Panc1 (cell line): ENCODE results near the gene EMX2.

Experiments used
- CTCF ChIP-seq: fragments of 450-650 bp; IDR thresholded peaks from 2 replicates; pipeline ENCODE4 v1.5.1; 2017; ENCODE audit warnings: mild to moderate bottlenecking
- POLR2AphosphoS5 ChIP-seq: IDR thresholded peaks from 2 replicates; pipeline ENCODE4 v1.6.1; 2012; ENCODE audit warnings: mild to moderate bottlenecking, low read depth, low read length, moderate library complexity
- SIN3A ChIP-seq: IDR thresholded peaks from 2 replicates; pipeline ENCODE4 v1.6.1; 2012; ENCODE audit warnings: low read depth, mild to moderate bottlenecking, low read length, moderate library complexity, borderline replicate concordance; ENCODE audit not compliant: insufficient read depth
- TCF7L2 ChIP-seq: IDR thresholded peaks from 2 replicates; pipeline ENCODE4 v1.6.1; 2011; ENCODE audit warnings: mild to moderate bottlenecking, low read depth, low read length, inconsistent platforms
- TF ChIP-seq, protein P1 (sequence below), 2 experiments: IDR thresholded peaks; 2 replicates each; pipeline ENCODE4 v1.6.1; 2011 to 2012; ENCODE audit warnings: low read depth in 2 of 2, control low read depth in 1 of 2, low read length in 1 of 2, mild to moderate bottlenecking in 1 of 2, moderate library complexity in 1 of 2; ENCODE audit not compliant: insufficient read depth in 1 of 2

DNA sequence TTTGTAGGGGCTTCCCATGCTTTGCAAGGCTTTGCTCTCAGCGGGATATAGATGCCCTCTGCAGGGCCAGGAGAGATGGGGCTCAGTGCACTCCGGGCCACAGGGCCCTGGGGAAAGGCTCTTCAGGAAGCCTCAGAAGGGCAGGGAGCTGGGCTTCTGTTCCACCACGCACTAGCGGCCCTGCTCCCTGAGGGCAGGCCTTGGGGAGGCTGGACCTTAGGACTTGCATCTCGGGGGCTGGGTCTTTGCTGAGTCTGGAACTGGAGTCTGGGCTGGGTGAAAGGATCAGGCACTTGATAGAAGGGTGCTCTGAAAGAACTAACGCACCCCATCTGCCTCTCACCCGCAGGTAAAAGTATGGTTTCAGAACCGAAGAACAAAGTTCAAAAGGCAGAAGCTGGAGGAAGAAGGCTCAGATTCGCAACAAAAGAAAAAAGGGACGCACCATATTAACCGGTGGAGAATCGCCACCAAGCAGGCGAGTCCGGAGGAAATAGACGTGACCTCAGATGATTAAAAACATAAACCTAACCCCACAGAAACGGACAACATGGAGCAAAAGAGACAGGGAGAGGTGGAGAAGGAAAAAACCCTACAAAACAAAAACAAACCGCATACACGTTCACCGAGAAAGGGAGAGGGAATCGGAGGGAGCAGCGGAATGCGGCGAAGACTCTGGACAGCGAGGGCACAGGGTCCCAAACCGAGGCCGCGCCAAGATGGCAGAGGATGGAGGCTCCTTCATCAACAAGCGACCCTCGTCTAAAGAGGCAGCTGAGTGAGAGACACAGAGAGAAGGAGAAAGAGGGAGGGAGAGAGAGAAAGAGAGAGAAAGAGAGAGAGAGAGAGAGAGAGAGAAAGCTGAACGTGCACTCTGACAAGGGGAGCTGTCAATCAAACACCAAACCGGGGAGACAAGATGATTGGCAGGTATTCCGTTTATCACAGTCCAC, 5.4 kb downstream of the EMX2 start:
- TF ChIP-seq CTCF (no peak), POLR2AphosphoS5 (no peak), SIN3A (no peak), TCF7L2 (no peak)
- TF ChIP-seq, protein P1, sequence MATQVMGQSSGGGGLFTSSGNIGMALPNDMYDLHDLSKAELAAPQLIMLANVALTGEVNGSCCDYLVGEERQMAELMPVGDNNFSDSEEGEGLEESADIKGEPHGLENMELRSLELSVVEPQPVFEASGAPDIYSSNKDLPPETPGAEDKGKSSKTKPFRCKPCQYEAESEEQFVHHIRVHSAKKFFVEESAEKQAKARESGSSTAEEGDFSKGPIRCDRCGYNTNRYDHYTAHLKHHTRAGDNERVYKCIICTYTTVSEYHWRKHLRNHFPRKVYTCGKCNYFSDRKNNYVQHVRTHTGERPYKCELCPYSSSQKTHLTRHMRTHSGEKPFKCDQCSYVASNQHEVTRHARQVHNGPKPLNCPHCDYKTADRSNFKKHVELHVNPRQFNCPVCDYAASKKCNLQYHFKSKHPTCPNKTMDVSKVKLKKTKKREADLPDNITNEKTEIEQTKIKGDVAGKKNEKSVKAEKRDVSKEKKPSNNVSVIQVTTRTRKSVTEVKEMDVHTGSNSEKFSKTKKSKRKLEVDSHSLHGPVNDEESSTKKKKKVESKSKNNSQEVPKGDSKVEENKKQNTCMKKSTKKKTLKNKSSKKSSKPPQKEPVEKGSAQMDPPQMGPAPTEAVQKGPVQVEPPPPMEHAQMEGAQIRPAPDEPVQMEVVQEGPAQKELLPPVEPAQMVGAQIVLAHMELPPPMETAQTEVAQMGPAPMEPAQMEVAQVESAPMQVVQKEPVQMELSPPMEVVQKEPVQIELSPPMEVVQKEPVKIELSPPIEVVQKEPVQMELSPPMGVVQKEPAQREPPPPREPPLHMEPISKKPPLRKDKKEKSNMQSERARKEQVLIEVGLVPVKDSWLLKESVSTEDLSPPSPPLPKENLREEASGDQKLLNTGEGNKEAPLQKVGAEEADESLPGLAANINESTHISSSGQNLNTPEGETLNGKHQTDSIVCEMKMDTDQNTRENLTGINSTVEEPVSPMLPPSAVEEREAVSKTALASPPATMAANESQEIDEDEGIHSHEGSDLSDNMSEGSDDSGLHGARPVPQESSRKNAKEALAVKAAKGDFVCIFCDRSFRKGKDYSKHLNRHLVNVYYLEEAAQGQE (IDR thresholded peaks at IDR 0.05; ENCODE audit: insufficient read depth in 1 of 2, low read depth in 2 of 2, low read length in 1 of 2): no peak
